GM23248 (cell line): ENCODE data around the gene TMEM254.

ENCODE experiments used
- EZH2 ChIP-seq: fragments of 200-600 bp; sonication (generic); IDR thresholded peaks from 2 replicates; pipeline ENCODE4 v1.6.1; 2018; ENCODE audit warnings: antibody characterized with exemption, mild to moderate bottlenecking; ENCODE audit not compliant: insufficient read depth, poor library complexity, severe bottlenecking
- EZH2phosphoT487 ChIP-seq: fragments of 200-600 bp; sonication (generic); IDR thresholded peaks from 2 replicates; pipeline ENCODE4 v1.6.1; 2018; ENCODE audit warnings: antibody characterized with exemption, moderate library complexity, mild to moderate bottlenecking, low read depth; ENCODE audit not compliant: insufficient read depth

- TF ChIP-seq EZH2 (no peak), EZH2phosphoT487 (no peak)
These were observed 26.5 kb upstream of the TMEM254 start for GRCh38 chr10:80051993-80052392.
